HL-60 (cell line): ENCODE data around the gene MTMR12.

Source experiments
- DNase-seq, 2 experiments: peaks; one replicate each; pipeline ENCODE4 v3.0.0-alpha.2; 2010 to 2020; ENCODE audit warnings: low read depth in 1 of 2, low spot score in 1 of 2
- H3K27ac ChIP-seq: fragments of 250-450 bp; sonication (Bioruptor Pico); replicated peaks from 2 replicates; pipeline ENCODE4 v1.5.1; 2020; ENCODE audit warnings: mild to moderate bottlenecking, moderate library complexity
- H3K27me3 ChIP-seq: fragments of 250-450 bp; sonication (Bioruptor Pico); 2 replicates; pipeline ENCODE4 v1.5.1; 2021; ENCODE audit warnings: mild to moderate bottlenecking, moderate library complexity; ENCODE audit not compliant: insufficient read depth, poor library complexity, severe bottlenecking
- H3K4me3 ChIP-seq: replicated peaks from 2 replicates; pipeline ENCODE4 v1.5.1; 2011; ENCODE audit warnings: mild to moderate bottlenecking, control low read depth, low read length; ENCODE audit not compliant: insufficient read depth
- CTCF ChIP-seq: IDR thresholded peaks from one replicate; pipeline ENCODE4 v1.5.1; 2011; ENCODE audit warnings: low read length, control low read depth, inconsistent platforms; ENCODE audit not compliant: insufficient read depth
- GABPA ChIP-seq: IDR thresholded peaks from 2 replicates; pipeline ENCODE4 v1.6.1; 2012; ENCODE audit warnings: low read depth
- POLR2AphosphoS5 ChIP-seq: IDR thresholded peaks from 2 replicates; pipeline ENCODE4 v1.6.1; 2012; ENCODE audit warnings: low read depth
- SPI1 ChIP-seq: IDR thresholded peaks from 2 replicates; pipeline ENCODE4 v1.6.1; 2012; ENCODE audit warnings: low read depth, mild to moderate bottlenecking, borderline replicate concordance
- TF ChIP-seq, protein P1 (sequence below): IDR thresholded peaks from 2 replicates; pipeline ENCODE4 v1.6.1; 2012; ENCODE audit warnings: low read depth; ENCODE audit not compliant: insufficient replicate concordance

MTMR12 gene

DNA sequence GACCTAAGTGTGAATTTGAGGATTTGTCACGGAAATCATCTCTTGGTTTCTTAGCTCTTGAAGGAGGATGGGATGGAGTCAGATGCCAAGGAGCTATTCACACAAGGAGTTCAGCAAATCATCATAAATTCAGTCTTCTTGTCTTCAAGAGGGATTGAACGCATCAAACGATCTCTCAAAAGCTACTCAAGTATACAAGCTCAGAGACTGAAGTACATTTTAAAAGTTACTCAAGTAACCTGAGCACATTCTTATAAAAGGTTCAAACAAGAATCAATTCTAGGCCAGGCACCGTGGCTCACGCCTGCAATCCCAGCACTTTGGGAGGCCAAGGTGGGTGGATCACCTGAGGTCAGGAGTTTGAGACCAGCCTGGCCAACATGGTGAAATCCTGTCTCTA lies 117.5 kb downstream of the MTMR12 start:
- no peak for DNase-seq
- Histone ChIP-seq H3K27ac (no peak overlapping the region), H3K4me3 (no peak overlapping the region), H3K27me3 (no peaks in the 10 kb centered on the region)
- TF ChIP-seq POLR2AphosphoS5 (no peak), CTCF (no peak), GABPA (no peak), SPI1 (no peak)
- TF ChIP-seq, protein P1, sequence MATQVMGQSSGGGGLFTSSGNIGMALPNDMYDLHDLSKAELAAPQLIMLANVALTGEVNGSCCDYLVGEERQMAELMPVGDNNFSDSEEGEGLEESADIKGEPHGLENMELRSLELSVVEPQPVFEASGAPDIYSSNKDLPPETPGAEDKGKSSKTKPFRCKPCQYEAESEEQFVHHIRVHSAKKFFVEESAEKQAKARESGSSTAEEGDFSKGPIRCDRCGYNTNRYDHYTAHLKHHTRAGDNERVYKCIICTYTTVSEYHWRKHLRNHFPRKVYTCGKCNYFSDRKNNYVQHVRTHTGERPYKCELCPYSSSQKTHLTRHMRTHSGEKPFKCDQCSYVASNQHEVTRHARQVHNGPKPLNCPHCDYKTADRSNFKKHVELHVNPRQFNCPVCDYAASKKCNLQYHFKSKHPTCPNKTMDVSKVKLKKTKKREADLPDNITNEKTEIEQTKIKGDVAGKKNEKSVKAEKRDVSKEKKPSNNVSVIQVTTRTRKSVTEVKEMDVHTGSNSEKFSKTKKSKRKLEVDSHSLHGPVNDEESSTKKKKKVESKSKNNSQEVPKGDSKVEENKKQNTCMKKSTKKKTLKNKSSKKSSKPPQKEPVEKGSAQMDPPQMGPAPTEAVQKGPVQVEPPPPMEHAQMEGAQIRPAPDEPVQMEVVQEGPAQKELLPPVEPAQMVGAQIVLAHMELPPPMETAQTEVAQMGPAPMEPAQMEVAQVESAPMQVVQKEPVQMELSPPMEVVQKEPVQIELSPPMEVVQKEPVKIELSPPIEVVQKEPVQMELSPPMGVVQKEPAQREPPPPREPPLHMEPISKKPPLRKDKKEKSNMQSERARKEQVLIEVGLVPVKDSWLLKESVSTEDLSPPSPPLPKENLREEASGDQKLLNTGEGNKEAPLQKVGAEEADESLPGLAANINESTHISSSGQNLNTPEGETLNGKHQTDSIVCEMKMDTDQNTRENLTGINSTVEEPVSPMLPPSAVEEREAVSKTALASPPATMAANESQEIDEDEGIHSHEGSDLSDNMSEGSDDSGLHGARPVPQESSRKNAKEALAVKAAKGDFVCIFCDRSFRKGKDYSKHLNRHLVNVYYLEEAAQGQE, result no peak

- Histone ChIP-seq H3K27ac (peak overlapping the region; percentile 77), H3K27me3 (no peaks in the 10 kb centered on the region), H3K4me3 (no peak overlapping the region)
- DNase-seq, result peak in 1 of 2 experiments; percentile 92
- TF ChIP-seq POLR2AphosphoS5, result peak; percentile 85; the same call in 1 of the 2 replicates
- peak; percentile 99 for TF ChIP-seq SPI1
- TF ChIP-seq, protein P1, result no peak
Observed at GRCh38 chr5:32193591-32193990, 119.1 kb downstream of the MTMR12 start.

- no peak for DNase-seq
Observed at GRCh38 chr5:32190095-32190494, 122.6 kb downstream of the MTMR12 start.

More at GRCh38 chr5:32190095-32190494, 122.6 kb downstream of the MTMR12 start:
- Histone ChIP-seq H3K27me3 (no peaks in the 10 kb centered on the region), H3K4me3 (no peak overlapping the region), H3K27ac (no peak overlapping the region)
- TF ChIP-seq CTCF, result no peak
- TF ChIP-seq, protein P1, result no peak
- no peak for TF ChIP-seq POLR2AphosphoS5
- no peak for TF ChIP-seq SPI1
- no peak for TF ChIP-seq GABPA
